IMR-90 (cell line): Measurements from ENCODE around the gene SPRR4. TPM values are rescaled to one million over a fixed set of nuclear protein-coding genes. Genes with fewer than 3 reads are reported as not detected.

Experiments used
- ATAC-seq: fragments of 200-7000 bp; cut with Tn5 transposase; 2 replicates; pipeline ENCODE4 v1.9.1; 2020; ENCODE audit warnings: low read depth, mild to moderate bottlenecking, moderate library complexity
- BruUV-seq: library from RNA; stranded (reverse); fragments of 400-500 nt; replicated peaks from 2 replicates; lab custom pipeline; 2021; lab: Mats Ljungman, UMichigan
- CTCF ChIA-PET: fragments of 300-600 bp; formaldehyde crosslinking; extraction: SDS; loops from one replicate; lab custom pipeline; 2021; ENCODE audit warnings: antibody characterized with exemption; lab: Yijun Ruan, JAX
- POLR2A ChIA-PET: fragments of 300-600 bp; sonication (Branson Sonifier 250); formaldehyde crosslinking; loops from one replicate; lab custom pipeline; 2022; ENCODE audit warnings: antibody characterized with exemption; ENCODE audit not compliant: unreplicated experiment; lab: Charles Lee
- DNase-seq: peaks from one replicate; pipeline ENCODE4 v3.0.0; 2013
- H2AFZ ChIP-seq: replicated peaks from 2 replicates; pipeline ENCODE3; 2013; ENCODE audit warnings: low read length, mild to moderate bottlenecking; ENCODE audit not compliant: poor library complexity
- H2AK5ac ChIP-seq: 2 replicates; pipeline ENCODE4 v1.6.1; 2013; ENCODE audit warnings: low read depth, low read length, inconsistent platforms
- H2AK9ac ChIP-seq: replicated peaks from 2 replicates; pipeline ENCODE3; 2013; ENCODE audit warnings: mild to moderate bottlenecking, low read depth, low read length, moderate library complexity; ENCODE audit not compliant: poor library complexity
- H2BK120ac ChIP-seq: 2 replicates; pipeline ENCODE4 v1.6.1; 2013; ENCODE audit warnings: low read depth, low read length, inconsistent platforms
- H2BK15ac ChIP-seq: 3 replicates; pipeline ENCODE4 v1.6.1; 2013; ENCODE audit warnings: low read depth, low read length, inconsistent platforms
- H2BK20ac ChIP-seq: 2 replicates; pipeline ENCODE4 v1.6.1; 2013; ENCODE audit warnings: low read depth, mild to moderate bottlenecking, inconsistent platforms, low read length, moderate library complexity
- H2BK5ac ChIP-seq: 2 replicates; pipeline ENCODE4 v1.6.1; 2013; ENCODE audit warnings: mild to moderate bottlenecking, low read depth, low read length, inconsistent platforms; ENCODE audit not compliant: poor library complexity, severe bottlenecking
- H3K14ac ChIP-seq: replicated peaks from 2 replicates; pipeline ENCODE4 v1.6.1; 2013; ENCODE audit warnings: low read depth, low read length, inconsistent platforms
- H3K18ac ChIP-seq: 2 replicates; pipeline ENCODE4 v1.6.1; 2013; ENCODE audit warnings: low read depth, low read length, control low read depth
- H3K23ac ChIP-seq: 2 replicates; pipeline ENCODE4 v1.6.1; 2013; ENCODE audit warnings: low read depth, low read length, inconsistent platforms
- H3K27ac ChIP-seq: 2 replicates; pipeline ENCODE4 v1.5.1; 2013; ENCODE audit warnings: mild to moderate bottlenecking, control low read depth, low read length; ENCODE audit not compliant: insufficient read depth
- H3K27me3 ChIP-seq: 2 replicates; pipeline ENCODE4 v1.6.1; 2013; ENCODE audit warnings: low read length; ENCODE audit not compliant: control insufficient read depth, insufficient read depth
- H3K36me3 ChIP-seq: 2 replicates; pipeline ENCODE4 v1.6.1; 2013; ENCODE audit warnings: low read length, mixed read lengths; ENCODE audit not compliant: control insufficient read depth, insufficient read depth
- H3K4ac ChIP-seq: 2 replicates; pipeline ENCODE4 v1.6.1; 2013; ENCODE audit warnings: low read depth, low read length, inconsistent platforms
- H3K4me1 ChIP-seq: 2 replicates; pipeline ENCODE4 v1.6.1; 2013; ENCODE audit warnings: low read length, mixed read lengths; ENCODE audit not compliant: control insufficient read depth, insufficient read depth
- H3K4me2 ChIP-seq: 2 replicates; pipeline ENCODE4 v1.6.1; 2013; ENCODE audit warnings: low read depth, mild to moderate bottlenecking, control low read depth, low read length, moderate library complexity
- H3K4me3 ChIP-seq: 2 replicates; pipeline ENCODE4 v1.5.1; 2013; ENCODE audit warnings: low read depth, mild to moderate bottlenecking, control low read depth, low read length, moderate library complexity; ENCODE audit not compliant: insufficient read depth
- H3K56ac ChIP-seq: 2 replicates; pipeline ENCODE4 v1.6.1; 2013; ENCODE audit warnings: low read length, inconsistent platforms; ENCODE audit not compliant: insufficient read depth; ENCODE audit errors: extremely low read depth
- H3K79me1 ChIP-seq, 2 experiments: 2 replicates each; pipeline ENCODE4 v1.6.1; 2013; ENCODE audit warnings: low read length in 2 of 2, inconsistent platforms in 1 of 2, low read depth in 1 of 2
- H3K9ac ChIP-seq: 2 replicates; pipeline ENCODE4 v1.6.1; 2013; ENCODE audit warnings: low read depth, low read length, control low read depth
- H3K9me1 ChIP-seq: 2 replicates; pipeline ENCODE4 v1.6.1; 2013; ENCODE audit warnings: low read length, inconsistent platforms; ENCODE audit not compliant: insufficient read depth
- H3K9me3 ChIP-seq: 2 replicates; pipeline ENCODE4 v1.6.1; 2013; ENCODE audit warnings: low read length; ENCODE audit not compliant: control insufficient read depth, insufficient read depth
- H4K20me1 ChIP-seq: 2 replicates; pipeline ENCODE4 v1.6.1; 2013; ENCODE audit warnings: low read length, inconsistent platforms; ENCODE audit not compliant: insufficient read depth
- H4K5ac ChIP-seq: 2 replicates; pipeline ENCODE4 v1.6.1; 2013; ENCODE audit warnings: mild to moderate bottlenecking, low read depth, low read length, control low read depth
- H4K8ac ChIP-seq, 2 experiments: 2 replicates each; pipeline ENCODE4 v1.6.1; 2013; ENCODE audit warnings: low read depth in 2 of 2, low read length in 2 of 2, control low read depth in 1 of 2, inconsistent platforms in 1 of 2
- H4K91ac ChIP-seq: 2 replicates; pipeline ENCODE4 v1.6.1; 2013; ENCODE audit warnings: low read depth, low read length, inconsistent platforms; ENCODE audit not compliant: insufficient read depth
- CEBPB ChIP-seq: IDR thresholded peaks from 2 replicates; pipeline ENCODE4 v1.6.1; 2012; ENCODE audit warnings: low read depth, low read length, improper control_type of control experiment
- MAZ ChIP-seq: IDR thresholded peaks from 2 replicates; pipeline ENCODE4 v1.6.1; 2012; ENCODE audit warnings: low read depth, mild to moderate bottlenecking, low read length, improper control_type of control experiment, moderate library complexity, borderline replicate concordance
- dilution Hi-C: fragments of 300-500 bp; cut with HindIII; formaldehyde crosslinking; loops from one replicate; pipeline ENCODE4 v1.14.3; 2018; ENCODE audit warnings: low sequenced_read_pairs; ENCODE audit not compliant: unreplicated experiment
- in situ Hi-C: fragments of 300-500 bp; cut with MboI; formaldehyde crosslinking; loops from 3 replicates; pipeline ENCODE4 v1.14.3; 2019; ENCODE audit warnings: low sequenced_read_pairs, inconsistent platforms, mixed read lengths
- intact Hi-C: fragments of 100-400 bp; cut with micrococcal nuclease; formaldehyde crosslinking; loops from 2 replicates; pipeline ENCODE4 v1.10.0; 2022
- polyA plus RNA-seq, 3 experiments: library from polyadenylated mRNA; depleted of rRNA; stranded (reverse); fragments of >200 nt; gene quantifications; 2 replicates each; pipeline ENCODE4 v1.2.3, GENCODE V29; 2012; ENCODE audit warnings: low replicate concordance in 1 of 3
- total RNA-seq: library from RNA; depleted of rRNA; stranded (reverse); fragments of >200 nt; gene quantifications from 2 replicates; pipeline ENCODE4 v1.2.3, GENCODE V29; 2012

The SPRR4 gene
- total and polyA plus RNA-seq, 2 of the 4 experiments (the other 2 are of a cell fraction) = not detected

GRCh38 chr1:152983234-152983633 lies 12.8 kb downstream of the SPRR4 start:
- dilution Hi-C loops (no loop called here), intact Hi-C loops (no loop called here), in situ Hi-C loops (no loop called here)
- H3K4ac ChIP-seq = no peak overlapping the region
- no TSS peak for BruUV-seq
- DNase-seq (no peak), ATAC-seq (no peak)
- no peaks in the 10 kb centered on the region for H4K20me1 ChIP-seq
- no peak overlapping the region for H2BK15ac ChIP-seq
- no peaks in the 10 kb centered on the region for H3K79me1 ChIP-seq
- H2BK5ac ChIP-seq = no peak overlapping the region
- TF ChIP-seq CEBPB = no peak
- TF ChIP-seq MAZ = no peak
- H3K56ac ChIP-seq = no peak overlapping the region
- no peak overlapping the region for H2AFZ ChIP-seq
- H3K14ac ChIP-seq = no peak overlapping the region
- no peak overlapping the region for H3K9ac ChIP-seq
- H4K8ac ChIP-seq = no peak overlapping the region
- no peak overlapping the region for H3K27ac ChIP-seq
- H2AK9ac ChIP-seq = no peak overlapping the region
- no peak overlapping the region for H4K91ac ChIP-seq
- no peaks in the 10 kb centered on the region for H3K9me3 ChIP-seq
- no peaks in the 10 kb centered on the region for H3K36me3 ChIP-seq
- no peak overlapping the region for H3K4me3 ChIP-seq
- H3K27me3 ChIP-seq = no peaks in the 10 kb centered on the region
- H3K4me2 ChIP-seq = no peak overlapping the region
- ChIA-PET POLR2A (no interaction called here), CTCF (interaction anchor here (0.6 kb wide), 1 partner anchor 12 kb away, joined by 3 read pairs; no protein-coding TSS in a partner anchor)
- H2AK5ac ChIP-seq = no peak overlapping the region
- no peak overlapping the region for H4K5ac ChIP-seq
- H2BK120ac ChIP-seq = no peak overlapping the region
- H3K4me1 ChIP-seq = no peaks in the 10 kb centered on the region
- no peak overlapping the region for H2BK20ac ChIP-seq
- no peak overlapping the region for H3K18ac ChIP-seq
- H3K23ac ChIP-seq = no peak overlapping the region
- H3K9me1 ChIP-seq = no peaks in the 10 kb centered on the region
